Renal pelvis (tissue), 4 donors: Measurements from ENCODE around the gene ASB9. TPM values are rescaled to one million over a fixed set of nuclear protein-coding genes. Genes with fewer than 3 reads are reported as not detected.

ENCODE experiments used
- DNase-seq: peaks from one replicate; pipeline ENCODE4 v3.0.0-alpha.2; 2013
- polyA plus RNA-seq, 3 donors: library from polyadenylated mRNA; unstranded; fragments of 120-200 nt; gene quantifications; one replicate each; pipeline ENCODE4 v1.2.1, GENCODE V29; 2013; ENCODE audit not compliant: insufficient read length in 3 of 3

The ASB9 gene
- polyA plus RNA-seq, 3 donors = 12.7 to 15.4 (median 14.5) TPM

DNA sequence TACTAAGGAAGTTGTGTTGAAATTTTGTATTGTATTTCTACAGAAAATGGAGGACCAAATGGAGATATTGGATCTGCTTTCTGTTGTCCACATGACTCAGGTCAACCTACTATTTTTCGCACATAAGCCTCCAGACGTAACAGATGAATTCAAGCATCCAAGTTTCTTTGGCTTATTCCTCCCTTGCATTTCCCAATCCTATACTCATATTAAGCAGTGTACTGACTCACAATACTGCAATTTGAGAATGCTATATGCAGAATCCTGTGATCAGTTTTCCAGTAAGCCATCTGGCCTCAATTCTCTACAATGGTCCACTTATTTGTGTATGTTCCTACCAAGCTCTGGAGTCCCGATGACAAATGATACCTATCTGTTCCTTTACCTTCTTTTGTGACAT lies 75.7 kb downstream of the ASB9 start:
- DNase-seq = no peak

Other genes with a start within 250 kb of the ASB9 start
- not detected for gene ASB11, start 45.6 kb upstream of the ASB9 start, polyA plus RNA-seq
- gene PIGA, start 65.4 kb upstream of the ASB9 start, polyA plus RNA-seq = 10 to 100 TPM; 14.4 to 20.4 (median 19.9) TPM
- gene VEGFD, start 114.3 kb upstream of the ASB9 start, polyA plus RNA-seq = under 1 TPM; 0.37 to 0.53 (median 0.39) TPM
- gene PIR, start 223.2 kb upstream of the ASB9 start, polyA plus RNA-seq = 1 to 10 TPM; 4.2 to 5.1 (median 4.6) TPM
- under 1 TPM; 0.21 to 0.80 (median 0.34) TPM for gene BMX, start 230.7 kb upstream of the ASB9 start, polyA plus RNA-seq